Activated naive CD4-positive, alpha-beta T cell treated with anti-CD3 and anti-CD28 coated beads, Interleukin-2, amount 50 U/mL, for 24 hours (primary cell): ENCODE measurements around the gene ETV3L.
"Not testable (repeated sequence)": the region's sequence is repeated elsewhere in the genome, so short reads cannot be mapped to it uniquely, and the experiment has no call there.

Experiments used
- H3K27ac Mint-ChIP-seq: one replicate; pipeline ENCODE4 v1.8.0; 2021; ENCODE audit warnings: mild to moderate bottlenecking, mixed read lengths
- H3K27me3 Mint-ChIP-seq: one replicate; pipeline ENCODE4 v1.8.0; 2021; ENCODE audit warnings: mixed read lengths
- H3K36me3 Mint-ChIP-seq: one replicate; pipeline ENCODE4 v1.8.0; 2021; ENCODE audit warnings: mixed read lengths
- H3K4me1 Mint-ChIP-seq: one replicate; pipeline ENCODE4 v1.8.0; 2021; ENCODE audit warnings: mixed read lengths
- H3K4me3 Mint-ChIP-seq: one replicate; pipeline ENCODE4 v1.8.0; 2021; ENCODE audit warnings: mild to moderate bottlenecking, mixed read lengths
- H3K9me3 Mint-ChIP-seq: one replicate; pipeline ENCODE4 v1.8.0; 2021; ENCODE audit warnings: mixed read lengths

Gene ETV3L

DNA sequence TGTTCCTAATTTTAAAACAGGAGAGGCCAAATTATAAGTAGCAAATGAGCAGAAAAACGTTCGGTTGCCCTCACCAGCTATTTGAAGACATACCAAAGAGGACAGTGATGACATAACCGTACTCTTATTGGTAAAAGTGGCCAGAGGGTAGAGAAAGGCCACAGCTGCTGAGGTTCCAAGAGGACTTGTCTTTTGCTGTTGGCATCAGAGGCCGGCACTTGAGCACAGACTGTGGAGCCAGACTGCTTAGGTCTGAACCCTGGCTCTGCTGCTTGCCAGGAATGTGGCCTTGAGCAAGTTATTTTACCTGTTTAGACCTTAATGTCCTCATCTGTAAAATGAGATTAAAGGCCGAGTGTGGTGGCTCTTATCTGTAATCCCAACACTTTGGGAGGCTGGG lies 14.9 kb downstream of the ETV3L start:
- no peak overlapping the region for H3K4me3 Mint-ChIP-seq
- H3K36me3 Mint-ChIP-seq = no peaks in the 10 kb centered on the region
- no peaks in the 10 kb centered on the region for H3K9me3 Mint-ChIP-seq
- no peak overlapping the region for H3K27ac Mint-ChIP-seq
- H3K4me1 Mint-ChIP-seq = no peaks in the 10 kb centered on the region
- H3K27me3 Mint-ChIP-seq = no peaks in the 10 kb centered on the region

DNA sequence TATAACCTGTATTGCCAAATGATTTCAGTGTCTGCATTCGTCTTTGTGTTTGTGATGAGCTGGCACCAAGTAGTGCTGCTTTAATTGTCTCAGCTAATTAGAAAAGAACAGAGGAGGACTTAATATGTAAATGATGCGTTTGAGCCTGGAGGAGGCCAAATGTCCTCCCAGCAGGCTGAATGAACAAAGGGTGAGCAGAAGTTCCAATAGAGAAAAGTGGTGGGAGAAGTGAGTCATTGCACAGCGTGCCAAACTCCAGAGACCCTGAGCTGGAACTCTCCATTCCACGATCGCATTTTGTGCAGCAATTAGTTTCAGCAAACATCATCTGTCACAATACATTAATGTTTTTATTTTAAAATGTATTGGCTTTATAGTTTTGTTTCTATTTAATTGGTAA lies 17.9 kb downstream of the ETV3L start:
- Mint-ChIP-seq H3K36me3 (no peaks in the 10 kb centered on the region), H3K4me3 (no peak overlapping the region), H3K27me3 (peaks cover 2% of the 10 kb centered on the region), H3K9me3 (no peaks in the 10 kb centered on the region), H3K4me1 (no peaks in the 10 kb centered on the region), H3K27ac (no peak overlapping the region)

DNA sequence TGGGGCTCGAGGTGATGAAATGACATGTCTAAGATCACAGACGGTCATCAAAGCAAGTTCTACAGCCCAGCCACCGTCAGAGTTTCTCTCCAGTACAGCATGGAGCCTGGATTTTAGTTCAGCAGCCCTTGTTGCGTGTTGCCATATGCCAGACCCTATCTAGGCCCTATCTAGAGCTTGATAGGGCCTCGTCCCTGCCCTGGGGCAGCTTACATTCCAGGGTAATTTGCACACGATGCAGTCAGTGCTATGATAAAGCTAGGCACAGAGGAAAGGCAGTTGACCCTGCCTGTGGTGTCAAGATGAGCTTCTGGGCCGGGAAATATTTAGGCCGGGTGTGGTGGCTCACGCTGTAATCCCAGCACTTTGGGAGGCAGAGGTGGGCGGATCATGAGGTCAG lies 18.9 kb downstream of the ETV3L start:
- H3K36me3 Mint-ChIP-seq = no peaks in the 10 kb centered on the region
- H3K4me3 Mint-ChIP-seq = no peak overlapping the region
- no peak overlapping the region for H3K27ac Mint-ChIP-seq
- peaks cover 2% of the 10 kb centered on the region for H3K27me3 Mint-ChIP-seq
- H3K9me3 Mint-ChIP-seq = no peaks in the 10 kb centered on the region
- no peaks in the 10 kb centered on the region for H3K4me1 Mint-ChIP-seq

DNA sequence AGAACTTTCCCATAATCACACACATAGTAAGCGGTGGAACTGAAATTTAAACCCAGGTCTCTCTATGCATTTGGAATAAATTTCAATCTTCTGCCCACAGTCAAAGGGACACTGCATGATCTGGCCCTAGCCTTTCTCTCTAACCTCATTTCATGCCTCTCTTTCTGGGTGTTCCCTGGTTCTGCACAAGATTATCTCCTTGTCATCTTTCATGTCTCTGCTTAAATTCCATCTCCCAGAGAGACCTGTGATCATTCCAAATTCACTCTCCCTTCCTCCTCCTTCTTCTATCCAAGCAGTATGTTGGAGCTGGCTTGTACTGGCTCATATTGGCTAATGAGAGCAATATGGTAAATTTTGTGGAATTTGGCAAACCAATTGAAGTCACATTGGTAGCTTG lies 22.2 kb downstream of the ETV3L start:
- Mint-ChIP-seq H3K4me3 (no peak overlapping the region), H3K27ac (no peak overlapping the region), H3K4me1 (peaks cover 5% of the 10 kb centered on the region), H3K27me3 (peaks cover 14% of the 10 kb centered on the region), H3K9me3 (no peaks in the 10 kb centered on the region), H3K36me3 (no peaks in the 10 kb centered on the region)

DNA sequence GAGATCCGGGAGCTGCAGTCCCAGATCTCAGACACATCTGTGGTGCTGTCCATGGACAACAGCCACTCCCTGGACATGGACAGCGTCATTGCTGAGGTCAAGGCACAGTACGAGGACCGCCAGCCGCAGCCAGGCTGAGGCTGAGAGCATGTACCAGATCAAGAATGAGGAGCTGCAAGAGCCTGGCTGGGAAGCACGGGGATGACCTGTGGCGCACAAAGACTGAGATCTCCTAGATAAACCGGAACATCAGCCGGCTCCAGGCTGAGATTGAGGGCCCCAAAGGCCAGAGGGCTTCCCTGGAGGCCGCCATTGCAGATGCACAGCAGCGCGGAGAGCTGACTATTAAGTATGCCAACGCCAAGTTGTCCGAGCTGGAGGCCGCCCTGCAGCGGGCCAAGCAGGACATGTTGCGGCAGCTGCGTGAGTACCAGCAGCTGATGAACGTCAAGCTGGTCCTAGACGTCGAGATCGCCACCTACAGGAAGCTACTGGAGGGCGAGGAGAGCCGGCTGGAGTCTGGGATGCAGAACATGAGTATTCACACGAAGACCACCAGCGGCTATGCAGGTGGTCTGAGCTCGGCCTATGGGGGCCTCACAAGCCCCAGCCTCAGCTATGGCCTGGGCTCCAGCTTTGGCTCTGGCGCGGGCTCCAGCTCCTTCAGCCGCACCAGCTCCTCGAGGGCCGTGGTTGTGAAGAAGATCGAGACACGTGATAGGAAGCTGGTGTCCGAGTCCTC lies 25.5 kb downstream of the ETV3L start:
- H3K27me3 Mint-ChIP-seq = peaks cover 16% of the 10 kb centered on the region
- no peak overlapping the region for H3K27ac Mint-ChIP-seq

DNA sequence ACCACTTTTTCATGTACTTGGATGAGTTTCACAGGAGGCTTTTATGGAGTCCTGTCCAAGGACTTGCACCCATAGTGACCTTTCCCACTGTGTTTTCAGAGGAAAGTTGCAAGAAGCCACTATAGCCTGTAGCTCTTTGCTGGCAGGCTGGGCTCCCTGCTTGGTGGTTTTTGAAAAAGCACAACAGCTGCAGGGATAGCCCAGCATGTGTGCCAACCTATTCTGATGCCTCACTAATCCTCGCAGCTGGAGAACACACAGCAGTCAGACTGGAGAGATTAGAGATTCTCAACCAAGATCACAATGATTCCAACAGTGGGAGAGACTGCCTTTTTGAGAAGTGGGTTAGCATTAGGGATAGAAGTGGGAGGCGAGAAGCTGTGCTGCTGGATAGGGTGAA lies 30.0 kb downstream of the ETV3L start:
- H3K9me3 Mint-ChIP-seq = no peaks in the 10 kb centered on the region
- H3K27ac Mint-ChIP-seq = no peak overlapping the region
- H3K4me1 Mint-ChIP-seq = peaks cover 5% of the 10 kb centered on the region
- peaks cover 30% of the 10 kb centered on the region for H3K27me3 Mint-ChIP-seq
- peaks cover 2% of the 10 kb centered on the region for H3K36me3 Mint-ChIP-seq
- H3K4me3 Mint-ChIP-seq = no peak overlapping the region

More for the DNA sequence above, 25.5 kb downstream of the ETV3L start:
- no peak overlapping the region for H3K4me3 Mint-ChIP-seq
- peaks cover 5% of the 10 kb centered on the region for H3K4me1 Mint-ChIP-seq
- H3K36me3 Mint-ChIP-seq = no peaks in the 10 kb centered on the region
- no peaks in the 10 kb centered on the region for H3K9me3 Mint-ChIP-seq

DNA sequence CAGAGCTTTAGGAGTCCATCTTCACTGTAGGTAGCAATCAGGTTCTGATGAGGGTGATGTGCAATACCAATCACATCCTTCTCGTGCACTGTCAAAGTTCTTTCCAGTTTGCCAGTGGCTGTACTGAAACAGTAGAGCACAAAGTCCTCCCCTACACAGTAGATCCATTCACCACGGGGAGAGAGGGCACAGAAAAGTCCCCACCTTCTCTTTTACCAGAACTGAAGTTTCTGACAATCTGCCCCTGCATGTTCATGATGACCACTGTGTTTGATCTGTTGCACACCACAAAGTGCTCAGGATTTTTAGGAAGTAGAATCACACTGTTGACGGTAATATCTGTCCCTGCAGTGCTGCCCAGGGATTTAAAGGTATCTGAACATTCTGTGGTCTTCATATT lies 40.4 kb downstream of the ETV3L start:
- peaks cover 24% of the 10 kb centered on the region for H3K27me3 Mint-ChIP-seq
- not testable (repeated sequence) for H3K4me1 Mint-ChIP-seq, H3K4me3 Mint-ChIP-seq, H3K9me3 Mint-ChIP-seq, H3K36me3 Mint-ChIP-seq, H3K27ac Mint-ChIP-seq

DNA sequence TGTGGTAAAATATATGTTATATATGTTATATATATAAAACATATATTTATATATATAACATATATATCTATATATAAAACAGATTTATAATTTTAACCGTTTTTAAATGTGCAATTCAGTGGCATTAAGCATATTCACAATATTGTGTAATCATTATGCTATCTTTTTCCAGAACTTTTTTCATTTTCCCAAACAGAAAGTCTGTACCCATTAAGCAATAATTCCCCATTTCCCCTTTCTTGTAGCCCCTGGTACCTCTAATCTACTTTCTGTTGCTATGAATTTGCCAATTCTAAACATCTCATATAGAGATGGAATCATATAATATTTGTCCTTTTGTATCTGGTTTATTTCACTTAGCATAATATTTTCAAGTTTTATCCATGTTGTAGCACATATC lies 43.3 kb downstream of the ETV3L start:
- H3K27ac Mint-ChIP-seq = no peak overlapping the region
- no peak overlapping the region for H3K4me3 Mint-ChIP-seq
- H3K4me1 Mint-ChIP-seq = no peaks in the 10 kb centered on the region
- H3K9me3 Mint-ChIP-seq = peaks cover 11% of the 10 kb centered on the region
- peaks cover 11% of the 10 kb centered on the region for H3K36me3 Mint-ChIP-seq
- H3K27me3 Mint-ChIP-seq = peaks cover 39% of the 10 kb centered on the region

DNA sequence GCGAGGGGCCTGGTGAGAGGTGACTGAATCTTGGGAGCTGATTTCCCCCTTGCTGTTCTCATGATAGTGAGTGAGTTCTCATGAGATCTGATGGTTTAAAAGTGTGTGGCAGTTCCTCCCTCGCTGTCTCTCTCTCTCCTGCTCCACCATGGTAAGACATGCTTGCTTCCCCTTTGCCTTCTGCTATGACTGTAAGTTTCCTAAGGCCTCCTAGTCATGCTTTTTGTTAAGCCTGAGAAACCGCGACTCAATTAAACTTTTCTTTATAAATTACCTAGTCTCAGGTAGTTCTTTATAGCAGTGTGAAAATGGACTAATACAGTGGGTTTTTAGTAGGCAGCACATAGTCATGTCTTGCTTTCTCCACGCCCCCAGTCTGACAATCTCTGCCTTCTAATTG lies 43.9 kb downstream of the ETV3L start:
- H3K9me3 Mint-ChIP-seq = peaks cover 11% of the 10 kb centered on the region
- not testable (repeated sequence) for H3K27ac Mint-ChIP-seq, H3K4me1 Mint-ChIP-seq, H3K4me3 Mint-ChIP-seq
- H3K36me3 Mint-ChIP-seq = peaks cover 11% of the 10 kb centered on the region
- peaks cover 43% of the 10 kb centered on the region for H3K27me3 Mint-ChIP-seq

DNA sequence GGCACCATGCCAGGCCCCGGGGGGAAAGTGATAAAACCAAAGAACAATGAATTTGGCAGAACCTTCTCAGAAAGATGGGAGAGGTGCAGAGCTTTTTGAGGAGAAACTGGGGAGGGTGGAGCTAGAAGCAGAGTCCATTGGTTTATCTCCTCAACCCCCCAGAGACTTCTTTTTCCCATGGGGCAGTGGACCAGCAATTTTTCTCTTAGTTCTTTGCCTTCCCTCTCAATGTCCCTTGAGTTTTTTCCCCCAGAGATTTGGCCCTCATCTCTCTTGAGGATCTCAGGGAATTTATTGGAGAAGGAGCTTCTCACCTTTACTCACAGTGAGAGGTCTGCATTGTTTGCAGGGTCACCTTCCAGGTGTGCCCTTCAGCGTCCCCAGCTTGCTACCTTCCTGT lies 48.8 kb downstream of the ETV3L start:
- peaks cover 11% of the 10 kb centered on the region for H3K9me3 Mint-ChIP-seq
- peaks cover 14% of the 10 kb centered on the region for H3K4me1 Mint-ChIP-seq
- no peak overlapping the region for H3K27ac Mint-ChIP-seq
- peaks cover 11% of the 10 kb centered on the region for H3K36me3 Mint-ChIP-seq
- H3K27me3 Mint-ChIP-seq = peaks cover 57% of the 10 kb centered on the region
- no peak overlapping the region for H3K4me3 Mint-ChIP-seq

DNA sequence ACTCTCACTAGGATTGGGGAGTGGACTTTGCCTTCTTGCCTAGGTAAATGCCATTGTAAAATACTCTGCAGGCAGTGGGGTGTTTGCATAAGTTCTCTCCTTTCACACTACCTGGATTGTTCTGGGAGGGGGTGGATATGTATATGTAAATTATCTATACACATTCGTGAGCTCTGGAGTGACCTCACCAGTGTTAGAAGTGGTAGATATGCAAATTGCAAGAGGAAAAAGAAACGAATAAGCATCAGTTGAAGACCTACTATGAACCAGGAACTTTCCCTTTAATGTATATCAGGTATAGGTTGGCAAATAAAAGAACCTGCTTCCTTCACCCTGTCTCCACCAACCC lies 52.6 kb downstream of the ETV3L start:
- no peak overlapping the region for H3K27ac Mint-ChIP-seq
- no peaks in the 10 kb centered on the region for H3K9me3 Mint-ChIP-seq
- peak overlapping the region; percentile 94 for H3K4me3 Mint-ChIP-seq
- peaks cover 8% of the 10 kb centered on the region for H3K36me3 Mint-ChIP-seq
- H3K4me1 Mint-ChIP-seq = peaks cover 19% of the 10 kb centered on the region
- peaks cover 62% of the 10 kb centered on the region for H3K27me3 Mint-ChIP-seq

DNA sequence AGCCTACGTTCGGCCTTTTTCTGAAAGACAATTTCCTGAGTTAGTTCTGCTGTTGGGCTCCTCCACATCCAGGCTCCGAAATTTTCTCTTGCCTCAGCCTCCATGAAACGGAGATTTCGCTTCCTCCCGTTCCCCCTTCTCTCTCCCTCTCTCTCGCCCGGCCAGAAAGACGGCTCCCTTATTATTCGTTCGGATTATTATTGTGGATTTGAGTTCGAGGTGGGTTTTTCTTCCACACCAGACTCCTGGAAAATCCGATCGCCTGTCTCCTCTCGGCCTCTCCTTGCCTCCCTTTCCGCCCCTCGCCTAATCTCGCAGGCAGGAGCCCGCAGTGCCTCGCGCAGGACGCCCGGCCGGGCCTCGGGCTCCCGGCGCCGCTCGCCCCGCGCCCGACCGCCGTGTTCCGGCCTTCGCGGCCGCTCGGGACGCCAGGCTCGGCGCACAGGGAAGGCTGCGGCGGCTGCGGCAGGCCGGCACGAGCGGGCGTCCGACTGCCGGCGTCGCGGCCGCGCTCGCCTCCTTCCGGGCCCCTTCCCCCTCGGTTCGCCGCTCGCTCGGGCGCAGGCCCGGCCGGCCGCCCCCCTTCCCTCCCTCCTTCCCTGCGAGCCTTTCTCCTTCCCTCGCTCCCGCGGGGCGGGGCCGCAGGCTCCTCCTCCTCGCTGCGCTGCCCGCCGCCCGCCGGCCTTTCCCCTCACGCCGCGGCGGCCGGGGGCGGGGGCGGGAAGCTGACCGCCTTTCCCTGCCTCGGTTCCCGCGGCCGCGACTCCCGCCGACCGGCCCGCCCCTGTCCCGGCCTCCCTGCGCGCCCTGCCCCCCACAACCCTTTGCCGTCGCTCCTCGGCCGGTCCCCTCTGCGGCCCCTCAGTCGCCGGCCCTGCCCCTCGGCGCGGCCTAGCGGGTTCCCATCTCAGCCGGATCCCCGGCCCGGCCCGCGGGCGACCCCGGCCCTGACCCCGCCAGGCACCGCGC lies 54.1 kb downstream of the ETV3L start, which contains the start of gene ARHGEF11:
Gene ARHGEF11 (minus strand): TSS at position 493 of the 969 bp plus-strand sequence. CDS start 1,412 bp downstream, outside the sequence.
- H3K27me3 Mint-ChIP-seq = peaks cover 52% of the 10 kb centered on the region
- H3K27ac Mint-ChIP-seq = no peak within 1 kb of the TSS
- H3K4me1 Mint-ChIP-seq = peaks cover 19% of the 10 kb centered on the region
- H3K9me3 Mint-ChIP-seq = no peaks in the 10 kb centered on the region
- H3K4me3 Mint-ChIP-seq = peak within 1 kb of the TSS; percentile 94
- H3K36me3 Mint-ChIP-seq = peaks cover 4% of the 10 kb centered on the region

DNA sequence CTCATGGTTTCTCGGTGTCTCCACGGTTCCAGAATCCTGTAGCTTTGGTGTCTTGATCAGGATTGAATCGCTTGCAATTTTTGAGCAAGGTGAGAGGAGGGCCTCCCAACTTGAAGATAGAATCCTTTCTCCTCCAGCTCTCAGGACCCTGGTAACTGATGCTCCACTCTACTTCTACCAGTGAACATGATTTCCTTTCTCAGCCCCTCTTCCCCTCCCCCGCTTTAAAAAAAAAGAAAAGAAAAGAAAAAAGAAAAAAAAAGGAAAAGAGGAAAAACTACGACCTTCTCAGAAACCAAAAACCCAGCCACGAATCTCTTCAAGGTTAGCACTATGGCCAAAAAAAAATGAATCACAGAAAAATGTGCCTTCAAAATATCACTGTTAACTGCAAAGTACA lies 55.3 kb downstream of the ETV3L start:
- peaks cover 49% of the 10 kb centered on the region for H3K27me3 Mint-ChIP-seq
- peaks cover 4% of the 10 kb centered on the region for H3K36me3 Mint-ChIP-seq
- H3K4me1 Mint-ChIP-seq = peaks cover 19% of the 10 kb centered on the region
- no peak overlapping the region for H3K4me3 Mint-ChIP-seq
- H3K9me3 Mint-ChIP-seq = no peaks in the 10 kb centered on the region
- no peak overlapping the region for H3K27ac Mint-ChIP-seq

DNA sequence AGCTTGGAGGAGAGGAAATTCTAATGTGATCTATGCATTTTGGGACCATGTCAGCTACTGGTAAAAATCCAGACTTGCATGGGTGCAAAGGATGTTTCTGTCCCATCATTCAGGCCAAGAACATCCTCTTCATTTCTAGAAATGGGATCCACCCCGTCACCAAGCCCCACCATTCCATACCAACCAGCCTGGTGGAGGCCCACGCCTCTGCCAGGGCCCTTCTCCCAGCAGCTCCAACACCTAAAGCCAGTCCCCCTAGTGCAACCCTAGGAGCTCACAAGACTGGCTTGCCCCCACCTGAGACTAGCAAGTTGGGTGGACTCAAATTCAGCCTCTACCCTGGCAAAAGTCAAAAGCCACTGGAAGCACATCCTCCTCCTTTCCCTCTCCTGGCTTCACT lies 55.9 kb downstream of the ETV3L start:
- Mint-ChIP-seq H3K27me3 (peaks cover 51% of the 10 kb centered on the region), H3K9me3 (no peaks in the 10 kb centered on the region), H3K36me3 (peaks cover 4% of the 10 kb centered on the region)

DNA sequence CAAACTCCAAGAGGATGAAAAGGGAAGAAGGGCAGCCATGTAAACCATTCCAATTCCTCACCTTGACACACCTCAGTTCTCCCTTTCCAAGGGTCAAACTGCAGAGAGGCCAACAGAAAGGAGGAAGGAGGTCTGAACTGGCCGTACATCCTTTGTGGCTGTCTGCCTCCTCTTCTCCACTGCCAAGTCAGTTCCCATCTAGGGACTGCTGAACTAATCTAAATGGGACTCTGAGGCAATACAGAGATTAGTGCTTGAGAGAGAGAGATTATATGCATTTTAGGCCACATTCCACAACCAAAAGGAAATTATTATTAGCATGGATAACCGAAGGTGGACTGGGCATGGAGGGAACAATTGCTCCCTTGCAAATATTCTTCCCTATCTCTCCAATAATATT lies 56.8 kb downstream of the ETV3L start:
- H3K4me1 Mint-ChIP-seq = peaks cover 19% of the 10 kb centered on the region
- H3K4me3 Mint-ChIP-seq = no peak overlapping the region
- H3K27me3 Mint-ChIP-seq = peaks cover 46% of the 10 kb centered on the region
- no peaks in the 10 kb centered on the region for H3K9me3 Mint-ChIP-seq
- H3K36me3 Mint-ChIP-seq = peaks cover 4% of the 10 kb centered on the region
- no peak overlapping the region for H3K27ac Mint-ChIP-seq

More for the DNA sequence above, 55.9 kb downstream of the ETV3L start:
- no peak overlapping the region for H3K27ac Mint-ChIP-seq
- no peak overlapping the region for H3K4me3 Mint-ChIP-seq
- H3K4me1 Mint-ChIP-seq = peaks cover 19% of the 10 kb centered on the region
